GM19455 (cell line): Measurements from ENCODE around the gene CPT1B.
A peak's percentile ranks its signal among the peaks of the same experiment; 100 is the strongest.
"Not testable (repeated sequence)": the region's sequence is repeated elsewhere in the genome, so short reads cannot be mapped to it uniquely, and the experiment has no call there.

Source experiments
- ATAC-seq: cut with Tn5 transposase; IDR thresholded peaks from one replicate; pipeline ENCODE4 v1.9.1; 2021; ENCODE audit not compliant: unreplicated experiment

The CPT1B gene

DNA sequence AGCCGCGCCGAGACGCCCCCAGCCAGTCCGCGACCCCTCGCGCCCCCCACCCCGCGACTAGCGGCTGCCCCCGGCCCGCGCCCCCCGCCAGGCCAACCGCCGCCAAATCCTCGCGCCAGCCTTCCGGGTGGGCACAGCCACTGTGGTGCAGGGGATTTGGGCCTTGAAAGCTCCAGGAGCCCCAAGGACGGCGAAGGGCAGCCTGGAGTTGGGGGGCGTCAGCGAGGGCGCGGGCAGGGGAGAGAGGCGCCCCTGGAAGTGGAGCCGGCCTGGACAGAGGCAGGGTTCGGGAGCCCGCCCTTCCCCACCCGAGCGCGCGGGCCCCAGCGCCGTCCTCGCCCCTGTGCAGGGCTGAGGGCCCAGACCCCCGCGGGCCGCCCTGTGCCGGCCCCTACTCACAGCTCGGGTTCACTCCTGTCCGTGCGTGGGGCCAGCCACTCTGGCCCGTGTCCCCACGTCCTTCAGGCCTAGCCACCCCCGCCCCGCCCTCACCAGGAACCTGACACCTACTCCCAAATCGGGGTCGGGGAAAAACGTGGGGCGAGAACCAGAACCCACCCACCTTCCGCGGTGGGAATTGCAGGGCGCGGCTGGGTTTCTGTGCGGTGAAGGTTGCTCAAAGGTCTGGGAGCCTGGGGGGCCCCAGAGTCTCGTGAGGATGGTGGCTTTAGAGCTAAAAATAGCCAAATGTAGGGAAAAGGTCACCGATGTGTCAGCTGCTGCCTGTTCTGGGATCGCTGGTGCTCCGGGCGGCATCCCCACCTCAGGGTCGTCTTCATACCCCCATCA lies at the start of gene CPT1B:
CPT1B (minus strand) TSS at position 441 of the 789 bp plus-strand sequence. CDS start 512 bp downstream, outside the sequence.
- no peak for ATAC-seq

DNA sequence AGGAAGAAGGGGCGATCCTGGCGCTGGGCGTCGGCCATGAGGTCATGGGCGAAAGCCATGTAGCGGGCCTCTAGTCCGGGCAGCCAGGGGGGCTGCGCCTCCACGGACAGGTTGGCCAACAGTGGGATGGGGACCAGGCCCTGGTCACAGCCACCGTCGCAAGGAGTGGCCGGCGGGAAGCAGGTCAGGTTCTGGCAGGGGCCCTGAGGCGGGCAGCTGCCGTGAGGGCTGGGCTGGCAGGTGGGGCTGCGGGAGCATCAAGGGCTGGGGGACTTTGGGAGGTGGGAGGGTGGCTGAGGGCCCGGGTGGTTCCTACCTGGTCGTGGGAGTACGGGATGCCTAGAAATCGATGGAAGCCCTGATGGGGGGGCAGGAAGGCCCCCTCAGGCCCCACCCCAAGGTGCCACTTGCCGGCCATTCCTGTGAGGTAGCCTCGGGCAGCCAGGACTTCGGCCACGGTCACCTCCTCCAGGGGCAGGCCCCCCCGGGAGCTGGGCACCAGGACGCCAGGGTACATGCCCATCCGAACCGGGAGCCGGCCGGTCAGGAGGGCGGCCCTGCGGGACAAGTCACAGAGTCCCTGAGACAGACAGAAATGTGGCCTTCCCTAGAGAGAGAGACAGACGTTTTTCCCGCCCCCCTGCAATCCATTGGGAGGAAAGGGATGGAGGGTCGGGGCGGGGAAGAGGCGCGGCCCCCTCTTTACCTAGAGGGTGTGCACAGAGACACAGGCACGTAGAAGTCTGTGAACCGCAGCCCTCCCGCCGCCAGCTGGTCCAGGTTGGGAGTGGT lies 48.8 kb upstream of the CPT1B start:
- no peak for ATAC-seq

GRCh38 chr22:50626314-50626849 lies 48.2 kb upstream of the CPT1B start:
- ATAC-seq, result no peak

DNA sequence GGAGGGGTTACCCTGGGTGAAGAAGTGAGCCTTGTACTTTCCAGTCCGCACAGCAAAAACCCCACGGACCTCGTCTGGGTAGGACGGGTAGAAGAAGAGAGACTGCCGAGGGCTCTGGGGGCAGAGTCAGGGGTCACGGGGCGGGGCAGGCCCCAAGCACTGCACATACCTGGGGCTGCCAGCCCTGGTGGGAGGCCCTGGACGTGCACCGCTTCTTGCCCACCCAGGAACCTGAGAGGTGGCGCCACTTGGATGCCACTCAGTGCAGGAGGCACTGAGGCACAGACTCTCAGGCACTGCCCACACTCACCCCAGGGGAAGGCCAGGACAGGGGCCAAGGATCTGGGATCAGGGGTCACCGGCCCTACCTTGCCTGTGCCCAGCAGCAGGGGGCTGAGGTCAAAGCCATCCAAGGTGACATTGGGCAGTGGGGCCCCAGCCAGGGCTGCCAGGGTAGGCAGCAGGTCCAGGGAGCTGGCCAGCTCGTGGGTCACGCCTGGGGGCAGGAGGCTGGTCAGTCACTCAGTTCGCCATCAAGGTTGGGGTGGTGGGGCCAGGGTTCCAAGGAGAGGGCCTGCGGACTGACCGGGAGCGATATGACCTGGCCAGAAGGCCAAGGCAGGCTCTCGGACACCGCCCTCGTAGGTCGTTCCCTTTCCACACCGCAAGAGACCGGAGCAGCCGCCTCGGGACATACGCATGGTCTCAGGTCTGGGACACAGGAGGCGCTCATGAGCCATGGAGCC lies 47.5 kb upstream of the CPT1B start:
- no peak for ATAC-seq

- ATAC-seq, result no peak
Measured at GRCh38 chr22:50625131-50625567, 46.9 kb upstream of the CPT1B start.

- no peak for ATAC-seq
Measured at GRCh38 chr22:50624347-50625130, 46.3 kb upstream of the CPT1B start.

- no peak for ATAC-seq
Measured at GRCh38 chr22:50622723-50623327, 44.6 kb upstream of the CPT1B start.

- no peak for ATAC-seq
Measured at GRCh38 chr22:50621948-50622722, 43.9 kb upstream of the CPT1B start.

DNA sequence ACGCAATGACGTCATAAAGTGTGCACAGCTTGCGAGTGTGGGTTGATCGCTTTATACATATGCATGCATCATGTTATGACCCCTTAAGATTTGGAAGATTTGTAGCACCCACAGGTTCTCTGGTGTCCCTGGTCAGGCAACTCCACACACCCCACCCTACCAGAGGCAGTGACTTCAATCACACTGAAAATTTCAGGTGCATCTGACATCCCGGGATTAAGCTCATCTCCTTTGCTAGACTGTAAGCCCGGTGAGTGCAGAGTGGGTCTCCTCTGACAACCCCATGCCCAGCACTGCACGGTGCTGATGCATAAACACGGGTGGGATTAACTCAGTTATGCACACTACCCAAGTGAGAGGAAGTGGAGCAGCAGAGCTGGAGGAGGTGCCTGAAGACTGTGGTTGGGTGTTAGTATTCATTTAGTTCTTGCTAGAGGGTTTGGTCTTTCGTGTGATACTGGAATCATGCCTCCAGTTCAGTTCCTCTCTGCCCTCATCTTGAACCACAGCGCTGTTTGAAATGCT lies 43.2 kb upstream of the CPT1B start:
- no peak for ATAC-seq

GRCh38 chr22:50620593-50621355 lies 42.5 kb upstream of the CPT1B start:
- ATAC-seq, result peak; percentile 61

DNA sequence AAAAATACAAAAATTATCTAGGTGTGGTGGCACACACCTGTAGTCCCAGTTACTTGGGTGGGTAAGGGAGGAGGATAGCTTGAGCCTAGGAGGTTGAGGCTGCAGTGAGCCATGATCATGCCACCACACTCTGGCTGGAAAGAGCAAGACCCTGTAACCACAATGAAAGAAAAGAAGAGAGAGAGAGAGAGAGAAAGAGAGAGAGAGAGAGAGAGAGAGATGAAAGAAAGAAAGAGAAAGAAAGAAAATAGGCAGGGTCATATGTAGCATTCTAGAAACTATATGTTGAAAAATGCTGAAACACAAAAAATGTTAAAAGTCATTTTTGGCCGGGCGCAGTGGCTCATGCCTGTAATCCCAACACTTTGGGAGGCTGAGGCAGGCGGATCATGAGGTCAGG lies 36.1 kb upstream of the CPT1B start:
- not testable (repeated sequence) for ATAC-seq

DNA sequence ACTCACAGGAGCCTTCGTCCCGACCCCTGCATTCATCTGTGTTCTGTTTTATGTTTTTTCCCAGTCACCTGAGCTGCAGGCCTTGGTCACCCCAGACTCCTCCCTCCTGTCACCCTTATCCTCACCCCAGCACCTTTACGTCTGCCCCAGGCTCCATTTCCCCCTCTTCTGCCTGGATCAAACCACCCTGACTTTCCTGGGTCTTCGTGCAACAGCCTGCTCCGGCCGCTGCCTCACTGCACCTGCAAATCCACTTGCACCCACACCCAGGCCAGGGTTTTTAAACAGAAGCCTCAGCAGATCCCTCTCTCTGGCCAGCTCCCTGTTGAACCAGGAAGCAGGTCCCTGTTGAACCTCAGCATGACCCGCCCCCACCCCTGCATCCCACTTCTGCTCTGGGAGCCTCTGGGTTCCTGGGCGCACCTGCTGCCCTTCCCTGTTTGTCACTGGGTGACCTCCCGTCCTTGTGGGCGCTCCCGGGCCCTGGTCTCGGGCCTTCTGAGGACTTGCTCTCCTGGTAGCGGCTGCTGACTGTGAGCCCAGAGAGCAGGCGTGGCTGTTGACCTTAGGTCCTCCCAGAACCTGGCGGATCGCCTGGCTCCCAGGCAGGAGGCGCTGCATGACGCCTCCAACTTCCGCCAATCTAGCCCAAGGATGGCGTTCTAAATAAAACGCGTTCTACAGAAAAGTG lies 35.2 kb upstream of the CPT1B start:
- no peak for ATAC-seq

DNA sequence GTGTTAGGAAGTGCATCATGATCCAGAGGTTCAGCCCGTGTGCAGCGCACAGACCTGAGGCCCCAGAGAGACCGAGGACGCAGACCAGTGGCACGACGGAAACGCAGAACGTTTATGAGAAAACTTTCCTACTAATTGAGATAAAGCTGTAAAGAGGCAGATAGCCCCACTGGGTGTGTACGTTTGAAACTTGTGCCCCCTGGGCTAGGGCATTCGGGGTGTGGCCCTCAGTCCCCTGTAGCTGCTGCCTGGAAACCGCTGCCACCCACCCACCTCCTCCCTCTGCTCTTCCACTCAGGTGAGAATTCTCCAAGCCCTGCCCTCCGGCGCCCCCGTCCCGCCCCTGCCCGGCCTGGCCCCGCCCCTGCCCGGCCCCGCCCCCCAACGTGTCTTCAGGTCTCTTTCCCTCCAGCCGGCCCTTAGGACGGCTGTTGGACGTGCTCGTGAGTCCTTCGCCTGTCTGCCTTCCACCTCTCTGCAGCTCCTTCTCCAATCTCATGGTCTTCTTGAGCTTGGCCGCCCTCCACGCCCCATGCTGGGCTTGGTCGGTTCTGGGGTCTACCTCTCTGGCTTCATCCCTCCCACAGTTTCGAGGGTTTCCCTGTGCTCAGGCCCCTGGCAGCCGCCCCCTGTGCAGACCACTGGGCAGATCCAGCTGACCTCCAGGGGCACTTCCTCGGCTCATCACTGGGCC lies 34.4 kb upstream of the CPT1B start:
- no peak for ATAC-seq

GRCh38 chr22:50612168-50612527 lies 33.9 kb upstream of the CPT1B start:
- ATAC-seq, result no peak

DNA sequence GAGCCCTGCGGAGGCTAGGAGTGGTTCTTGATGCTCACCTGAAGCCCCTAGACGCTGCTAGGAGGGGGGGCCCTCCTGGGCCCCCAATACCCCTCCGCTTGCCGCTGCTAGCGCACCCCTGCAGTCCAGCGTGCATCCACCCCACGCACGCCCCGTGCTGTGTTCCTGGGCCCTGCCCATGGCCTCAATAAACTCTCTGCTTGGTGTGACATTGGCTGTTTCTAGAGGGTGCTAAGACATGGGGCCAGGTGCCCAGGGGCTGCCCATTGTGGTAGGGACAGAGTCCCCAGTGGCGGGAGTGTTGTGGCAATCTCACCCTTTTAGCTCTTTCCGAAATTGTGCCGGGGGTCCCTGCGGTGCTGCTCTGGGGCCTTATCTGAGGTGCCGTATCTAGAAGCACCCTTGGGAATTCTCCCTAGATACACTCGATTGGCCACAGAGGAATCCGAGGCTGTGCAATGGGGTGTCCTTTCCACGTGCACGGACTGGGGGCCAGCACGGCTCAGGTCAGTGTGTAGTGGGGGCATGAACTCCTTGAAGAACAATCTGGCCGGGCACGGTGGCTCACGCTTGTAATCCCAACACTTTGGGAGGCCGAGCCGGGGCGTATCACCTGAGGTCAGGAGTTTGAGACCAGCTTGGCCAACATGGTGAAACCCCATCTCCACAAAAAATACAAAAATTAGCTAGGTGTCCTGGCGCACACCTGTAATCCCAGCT lies 33.3 kb upstream of the CPT1B start:
- no peak for ATAC-seq

DNA sequence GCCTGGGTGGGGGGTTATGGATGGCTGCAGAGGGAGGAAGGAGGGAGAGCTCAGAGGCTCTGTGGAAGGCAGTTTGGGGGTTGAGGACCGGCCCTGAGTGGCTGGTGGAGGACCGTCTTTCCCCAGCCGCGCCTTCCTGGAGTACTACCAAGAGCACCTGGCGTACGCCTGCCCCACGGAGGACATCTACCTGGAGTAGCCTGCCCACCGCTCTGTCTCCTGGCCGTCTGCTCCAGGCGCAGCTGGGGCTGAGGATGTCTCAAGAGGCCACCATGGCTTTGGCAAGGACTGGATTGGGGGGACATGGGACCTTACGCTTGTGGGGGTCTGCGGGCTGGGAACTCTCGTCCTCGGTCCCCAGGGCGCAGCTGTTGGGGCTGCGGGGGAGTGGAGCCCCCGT lies 32.4 kb upstream of the CPT1B start:
- ATAC-seq, result no peak
